Measurements from ENCODE around the gene LAMA5. TPM values are rescaled to one million over a fixed set of nuclear protein-coding genes. Genes with fewer than 3 reads are reported as not detected.

Gene LAMA5
- total RNA-seq, 1 donor from 2014 or later, result 150 TPM

DNA sequence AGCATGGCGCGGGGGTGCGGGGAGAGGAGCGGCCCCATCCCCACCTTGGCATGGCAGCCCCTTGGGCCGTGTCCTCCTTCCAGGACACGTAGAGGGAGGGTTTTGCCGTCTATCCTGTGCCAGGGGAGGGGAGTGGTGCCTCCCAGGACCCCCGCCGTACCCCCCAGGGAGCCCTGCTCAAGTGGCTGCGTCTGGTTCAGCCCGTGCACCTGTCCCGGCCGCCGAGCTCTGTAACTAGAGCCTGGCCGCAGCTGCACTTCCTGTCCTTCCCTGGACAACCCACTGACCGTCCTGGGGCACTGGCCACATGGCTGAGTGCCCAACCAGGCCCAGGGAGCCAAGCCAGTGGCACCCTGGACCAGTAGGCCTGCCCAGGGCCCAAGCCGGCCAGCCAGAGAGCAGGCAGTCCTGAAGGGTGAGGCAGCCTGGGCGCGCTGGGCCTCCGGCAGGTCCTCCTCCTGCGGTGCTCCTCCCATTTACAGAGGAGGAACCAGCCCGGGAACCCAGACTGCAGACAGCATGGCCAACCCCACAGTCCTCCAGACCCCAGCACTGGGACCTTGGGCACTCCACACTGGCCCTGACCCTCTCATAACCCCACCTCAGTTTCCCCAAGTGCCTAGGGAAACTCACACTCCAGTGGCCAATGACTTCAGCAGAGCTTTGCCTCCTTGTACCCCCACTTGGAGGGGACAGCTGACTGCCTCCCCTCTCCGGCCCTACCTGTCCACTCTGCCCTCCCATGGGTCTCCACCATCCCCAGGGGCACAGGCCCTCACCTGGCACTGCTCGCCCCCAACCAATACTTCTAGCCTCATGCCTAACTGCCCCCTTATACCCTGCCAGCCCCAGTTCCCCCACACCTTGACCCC, 8.7 kb downstream of the LAMA5 start:
- no peaks in the 10 kb centered on the region for H3K27me3 ChIP-seq
- TF ChIP-seq CTCF (IDR thresholded peaks at IDR 0.05) (no peak), POLR2AphosphoS5 (IDR thresholded peaks at IDR 0.05; ENCODE audit: insufficient read depth in 1 of 2, low read depth in 1 of 2) (no peak), POLR2A (IDR thresholded peaks at IDR 0.05) (no peak)
- intact Hi-C loops (cut with DNase I), result no loop called here
- H3K9me3 ChIP-seq, result no peaks in the 10 kb centered on the region
- no peak for DNase-seq (ENCODE audit: extremely low spot score in 2 of 2)
- no peaks in the 10 kb centered on the region for H3K36me3 ChIP-seq
- peak overlapping the region; percentile 79 for H3K27ac ChIP-seq
- no peak overlapping the region for H3K4me3 ChIP-seq
- peaks cover 95% of the 10 kb centered on the region for H3K4me1 ChIP-seq

DNA sequence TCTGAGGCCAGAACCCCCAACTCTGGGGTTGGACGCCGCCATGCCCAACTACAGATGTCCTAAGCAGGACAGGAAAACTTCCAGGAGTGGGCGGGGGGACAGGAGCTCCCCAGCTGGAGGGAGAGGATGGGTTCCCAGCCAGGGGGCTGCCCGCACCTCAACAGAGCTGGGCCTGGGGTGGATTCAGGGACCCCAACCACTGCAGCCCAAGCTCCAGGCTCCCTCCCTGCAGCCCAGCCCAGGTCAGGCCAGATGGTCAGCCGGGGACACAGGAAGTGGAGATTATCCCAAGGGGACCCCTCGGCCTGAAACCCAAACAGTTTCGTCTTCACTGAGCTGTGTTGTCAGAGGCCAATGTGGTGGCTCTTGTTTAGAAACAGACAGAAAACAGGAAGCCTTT, 9.4 kb downstream of the LAMA5 start:
- TF ChIP-seq CTCF (IDR thresholded peaks at IDR 0.05) (no peak), POLR2AphosphoS5 (IDR thresholded peaks at IDR 0.05; ENCODE audit: insufficient read depth in 1 of 2, low read depth in 1 of 2) (no peak), POLR2A (IDR thresholded peaks at IDR 0.05) (no peak)
- DNase-seq (ENCODE audit: extremely low spot score in 2 of 2), result no peak
- Histone ChIP-seq H3K9me3 (no peaks in the 10 kb centered on the region), H3K4me3 (peak overlapping the region in 1 of 2 donors; percentile 34), H3K36me3 (no peaks in the 10 kb centered on the region), H3K4me1 (peaks cover 95% of the 10 kb centered on the region), H3K27ac (peak overlapping the region; percentile 79), H3K27me3 (no peaks in the 10 kb centered on the region)
- intact Hi-C loops (cut with DNase I), result no loop called here

GRCh38 chr20:62357187-62357667, 9.9 kb downstream of the LAMA5 start:
- Histone ChIP-seq H3K27ac (peak overlapping the region; percentile 79), H3K36me3 (no peaks in the 10 kb centered on the region), H3K4me1 (peaks cover 95% of the 10 kb centered on the region), H3K4me3 (peak overlapping the region; percentile 3 to 34), H3K27me3 (no peaks in the 10 kb centered on the region), H3K9me3 (no peaks in the 10 kb centered on the region)
- intact Hi-C loops (cut with DNase I), result no loop called here
- TF ChIP-seq POLR2A (IDR thresholded peaks at IDR 0.05), result no peak
- no peak for TF ChIP-seq POLR2AphosphoS5 (IDR thresholded peaks at IDR 0.05; ENCODE audit: insufficient read depth in 1 of 2, low read depth in 1 of 2)
- TF ChIP-seq CTCF (IDR thresholded peaks at IDR 0.05), result no peak
- DNase-seq (ENCODE audit: extremely low spot score in 2 of 2), result no peak

- peaks cover 93% of the 10 kb centered on the region for H3K4me1 ChIP-seq
Observed at GRCh38 chr20:62356589-62357186, 10.4 kb downstream of the LAMA5 start.

More at GRCh38 chr20:62356589-62357186, 10.4 kb downstream of the LAMA5 start:
- no peak for TF ChIP-seq POLR2A (IDR thresholded peaks at IDR 0.05)
- no peak for TF ChIP-seq POLR2AphosphoS5 (IDR thresholded peaks at IDR 0.05; ENCODE audit: insufficient read depth in 1 of 2, low read depth in 1 of 2)
- TF ChIP-seq CTCF (IDR thresholded peaks at IDR 0.05), result no peak
- no peaks in the 10 kb centered on the region for H3K36me3 ChIP-seq
- DNase-seq (ENCODE audit: extremely low spot score in 2 of 2), result no peak
- no peaks in the 10 kb centered on the region for H3K27me3 ChIP-seq
- intact Hi-C loops (cut with DNase I), result no loop called here
- peak overlapping the region; percentile 3 to 34 for H3K4me3 ChIP-seq
- no peaks in the 10 kb centered on the region for H3K9me3 ChIP-seq
- H3K27ac ChIP-seq, result peak overlapping the region; percentile 79

Measured in vagina (tissue), 2 donors.